HS-5 (cell line): ENCODE data around the gene G6PC1.
"Not testable (repeated sequence)": the region's sequence is repeated elsewhere in the genome, so short reads cannot be mapped to it uniquely, and the experiment has no call there.

Experiments used
- DNase-seq: peaks from one replicate; pipeline ENCODE4 v3.0.0-alpha.2; 2012; ENCODE audit warnings: low read depth

G6PC1 gene

DNA sequence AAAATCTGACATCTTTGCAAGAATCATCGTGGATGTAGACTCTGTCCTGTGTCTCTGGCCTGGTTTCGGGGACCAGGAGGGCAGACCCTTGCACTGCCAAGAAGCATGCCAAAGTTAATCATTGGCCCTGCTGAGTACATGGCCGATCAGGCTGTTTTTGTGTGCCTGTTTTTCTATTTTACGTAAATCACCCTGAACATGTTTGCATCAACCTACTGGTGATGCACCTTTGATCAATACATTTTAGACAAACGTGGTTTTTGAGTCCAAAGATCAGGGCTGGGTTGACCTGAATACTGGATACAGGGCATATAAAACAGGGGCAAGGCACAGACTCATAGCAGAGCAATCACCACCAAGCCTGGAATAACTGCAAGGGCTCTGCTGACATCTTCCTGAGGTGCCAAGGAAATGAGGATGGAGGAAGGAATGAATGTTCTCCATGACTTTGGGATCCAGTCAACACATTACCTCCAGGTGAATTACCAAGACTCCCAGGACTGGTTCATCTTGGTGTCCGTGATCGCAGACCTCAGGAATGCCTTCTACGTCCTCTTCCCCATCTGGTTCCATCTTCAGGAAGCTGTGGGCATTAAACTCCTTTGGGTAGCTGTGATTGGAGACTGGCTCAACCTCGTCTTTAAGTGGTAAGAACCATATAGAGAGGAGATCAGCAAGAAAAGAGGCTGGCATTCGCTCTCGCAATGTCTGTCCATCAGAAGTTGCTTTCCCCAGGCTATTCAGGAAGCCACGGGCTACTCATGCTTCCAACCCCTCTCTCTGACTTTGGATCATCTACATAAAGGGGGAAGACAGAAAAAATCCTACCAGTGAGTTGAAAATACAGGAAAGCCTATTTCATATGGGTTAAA is at the start of gene G6PC1:
TSS of gene G6PC1 (plus strand) at position 340 of the 872 bp plus-strand sequence. CDS start at position 418, 78 bp downstream.
- DNase-seq = no peak

DNA sequence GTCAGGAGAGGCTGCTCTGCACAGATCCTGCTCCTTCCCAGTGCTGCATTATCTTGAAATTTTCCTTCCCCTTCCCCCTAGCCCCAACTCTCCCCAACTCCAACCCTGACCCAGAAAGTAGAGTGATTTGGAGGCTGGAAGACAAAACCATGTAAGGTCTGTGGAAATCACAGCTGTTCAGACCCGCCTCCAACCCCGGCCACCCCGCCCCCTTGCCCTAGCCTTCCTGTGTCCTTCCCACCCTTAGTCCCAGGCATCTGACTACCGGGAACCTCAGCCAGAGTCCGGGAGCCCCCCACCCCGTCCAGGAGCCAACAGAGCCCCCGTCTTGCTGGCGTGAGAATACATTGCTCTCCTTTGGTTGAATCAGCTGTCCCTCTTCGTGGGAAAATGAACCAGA is 49.6 kb upstream of the G6PC1 start, which contains the start of gene AOC3:
TSS of gene AOC3 (plus strand) at position 246 of the 400 bp plus-strand sequence. CDS start at position 391, 145 bp downstream.
- no peak for DNase-seq

GRCh38 chr17:42851371-42852240 is 49.0 kb upstream of the G6PC1 start:
- not testable (repeated sequence) for DNase-seq

DNA sequence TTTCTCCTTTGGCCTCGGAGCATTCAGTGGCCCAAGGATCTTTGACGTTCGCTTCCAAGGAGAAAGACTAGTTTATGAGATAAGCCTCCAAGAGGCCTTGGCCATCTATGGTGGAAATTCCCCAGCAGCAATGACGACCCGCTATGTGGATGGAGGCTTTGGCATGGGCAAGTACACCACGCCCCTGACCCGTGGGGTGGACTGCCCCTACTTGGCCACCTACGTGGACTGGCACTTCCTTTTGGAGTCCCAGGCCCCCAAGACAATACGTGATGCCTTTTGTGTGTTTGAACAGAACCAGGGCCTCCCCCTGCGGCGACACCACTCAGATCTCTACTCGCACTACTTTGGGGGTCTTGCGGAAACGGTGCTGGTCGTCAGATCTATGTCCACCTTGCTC is 48.2 kb upstream of the G6PC1 start:
- DNase-seq = no peak

- DNase-seq = no peak
Observed at GRCh38 chr17:42853004-42853403, 47.6 kb upstream of the G6PC1 start.

GRCh38 chr17:42853597-42853967 is 47.0 kb upstream of the G6PC1 start:
- DNase-seq = no peak

GRCh38 chr17:42853968-42854790 is 46.4 kb upstream of the G6PC1 start:
- DNase-seq = no peak

DNA sequence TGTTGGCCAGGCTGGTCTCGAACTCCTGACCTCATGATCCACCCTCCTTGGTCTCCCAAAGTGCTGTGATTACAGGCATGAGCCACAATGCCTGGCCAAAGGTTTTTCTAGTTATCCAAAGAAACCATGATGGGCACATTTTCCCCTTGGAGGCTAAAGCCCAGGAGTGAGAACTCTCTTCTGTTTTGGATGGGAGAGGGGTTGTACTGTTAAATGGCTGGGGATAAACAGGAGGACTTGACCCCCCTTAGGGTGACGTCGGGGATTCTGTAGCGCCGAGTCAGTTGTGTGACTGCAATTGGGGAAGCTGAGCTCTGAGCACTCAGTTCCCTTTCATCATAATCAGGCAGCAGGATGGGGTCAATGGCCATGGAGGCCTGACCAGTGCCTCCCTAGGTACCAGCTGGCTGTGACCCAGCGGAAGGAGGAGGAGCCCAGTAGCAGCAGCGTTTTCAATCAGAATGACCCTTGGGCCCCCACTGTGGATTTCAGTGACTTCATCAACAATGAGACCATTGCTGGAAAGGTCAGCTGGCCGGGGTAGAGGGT is 45.5 kb upstream of the G6PC1 start:
- no peak for DNase-seq

DNA sequence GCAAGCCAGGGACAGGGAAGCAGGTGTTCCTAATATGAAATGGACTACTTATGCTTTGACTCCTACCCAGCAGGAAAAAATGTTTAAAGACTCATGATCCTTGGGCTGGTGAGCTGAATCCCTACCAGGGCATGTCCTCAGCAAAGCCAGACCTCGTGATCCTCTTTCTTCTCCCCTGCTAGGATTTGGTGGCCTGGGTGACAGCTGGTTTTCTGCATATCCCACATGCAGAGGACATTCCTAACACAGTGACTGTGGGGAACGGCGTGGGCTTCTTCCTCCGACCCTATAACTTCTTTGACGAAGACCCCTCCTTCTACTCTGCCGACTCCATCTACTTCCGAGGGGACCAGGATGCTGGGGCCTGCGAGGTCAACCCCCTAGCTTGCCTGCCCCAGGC is 44.5 kb upstream of the G6PC1 start:
- DNase-seq = not testable (repeated sequence)

DNA sequence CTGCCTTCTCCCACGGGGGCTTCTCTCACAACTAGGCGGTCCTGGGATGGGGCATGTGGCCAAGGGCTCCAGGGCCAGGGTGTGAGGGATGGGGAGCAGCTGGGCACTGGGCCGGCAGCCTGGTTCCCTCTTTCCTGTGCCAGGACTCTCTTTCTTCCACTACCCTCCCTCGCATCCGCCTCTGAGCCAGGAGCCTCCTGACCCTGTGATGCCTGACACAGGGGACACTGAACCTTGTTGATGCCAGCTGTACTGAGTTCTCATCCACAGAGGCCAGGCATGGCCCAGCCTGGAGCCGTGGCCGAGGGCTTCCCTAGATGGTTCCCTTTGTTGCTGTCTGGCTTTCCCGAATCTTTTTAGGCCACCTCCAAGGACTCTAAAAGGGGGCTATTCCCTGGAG is 44.1 kb upstream of the G6PC1 start:
- not testable (repeated sequence) for DNase-seq

DNA sequence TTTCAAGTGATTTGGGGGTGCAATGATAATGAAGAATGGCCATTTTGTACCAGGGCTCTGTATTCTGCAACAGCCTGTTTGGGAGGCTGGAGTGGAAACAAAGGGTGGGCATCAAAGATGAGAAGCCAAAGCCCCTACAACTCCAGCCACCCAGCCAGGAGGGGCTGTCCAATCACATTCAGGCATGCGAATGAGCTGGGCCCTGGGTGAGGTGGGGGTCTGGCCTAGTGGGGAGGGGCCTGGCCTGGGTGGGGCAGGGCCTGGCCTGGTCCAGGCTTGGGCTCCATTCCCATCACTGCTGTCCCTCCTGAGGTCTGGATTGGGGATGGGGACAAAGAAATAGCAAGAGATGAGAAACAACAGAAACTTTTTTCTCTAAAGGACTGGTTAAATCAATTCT is 43.2 kb upstream of the G6PC1 start:
- DNase-seq = no peak

- no peak for DNase-seq
Observed at GRCh38 chr17:42865638-42866094, 34.9 kb upstream of the G6PC1 start.

DNA sequence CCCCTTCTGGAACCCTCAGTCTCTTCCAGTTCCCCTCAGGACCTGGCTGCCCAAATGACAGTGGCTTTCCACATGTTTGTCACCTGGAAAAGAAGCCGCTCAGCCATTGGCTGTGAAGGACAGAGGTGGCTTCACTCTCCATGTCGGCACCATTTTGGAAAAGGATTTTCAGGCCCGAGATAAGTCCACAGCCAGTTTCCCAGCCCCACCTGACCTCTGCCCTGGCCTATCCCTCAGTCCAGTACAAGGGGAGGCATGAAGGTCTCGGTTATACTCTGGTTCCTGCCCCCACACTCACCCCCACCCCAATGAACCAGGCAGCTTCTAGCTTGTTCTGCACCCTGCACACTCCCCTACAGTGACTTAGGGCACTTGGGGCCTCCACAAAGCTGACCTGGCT is 34.4 kb upstream of the G6PC1 start:
- DNase-seq = no peak

DNA sequence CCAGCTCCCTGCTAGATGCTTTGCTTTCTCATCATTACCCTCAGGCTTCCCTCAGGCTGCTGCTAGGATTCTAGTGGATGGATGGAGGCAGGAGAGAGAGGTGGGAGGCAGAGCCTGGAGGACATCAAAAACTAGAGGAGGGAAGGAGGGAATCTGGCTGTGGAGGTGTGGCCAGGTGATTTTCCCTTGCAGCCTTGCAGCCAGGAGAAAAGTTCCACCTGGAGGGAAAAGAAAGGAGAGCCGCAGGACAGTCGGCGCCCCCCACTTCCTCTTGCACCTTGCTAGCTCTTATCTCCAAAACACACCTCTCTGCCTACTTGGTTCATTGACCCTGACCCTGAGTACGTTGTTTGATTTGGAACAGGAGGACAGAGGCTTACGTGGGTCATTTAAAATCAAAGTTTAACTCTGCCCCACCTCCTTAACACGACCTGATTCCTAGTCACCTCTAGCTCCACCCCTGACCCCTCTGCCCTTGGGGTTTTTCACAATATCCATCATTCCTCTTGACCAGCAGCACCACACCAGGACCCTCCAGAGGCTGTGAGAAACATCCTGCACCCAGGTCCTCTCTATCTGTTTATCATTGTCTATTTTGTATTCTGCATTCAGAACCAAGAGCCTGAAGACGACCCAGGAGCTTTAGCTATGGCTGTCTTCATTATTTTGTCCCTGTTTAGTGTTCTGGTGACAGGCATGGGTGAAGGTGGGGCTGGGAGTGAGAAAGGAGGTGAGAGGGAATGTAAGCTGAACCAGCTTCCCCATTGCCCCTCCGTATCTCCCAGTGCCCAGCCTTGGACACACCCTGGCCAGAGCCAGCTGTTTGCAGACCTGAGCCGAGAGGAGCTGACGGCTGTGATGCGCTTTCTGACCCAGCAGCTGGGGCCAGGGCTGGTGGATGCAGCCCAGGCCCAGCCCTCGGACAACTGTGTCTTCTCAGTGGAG is 33.7 kb upstream of the G6PC1 start:
- no peak for DNase-seq

DNA sequence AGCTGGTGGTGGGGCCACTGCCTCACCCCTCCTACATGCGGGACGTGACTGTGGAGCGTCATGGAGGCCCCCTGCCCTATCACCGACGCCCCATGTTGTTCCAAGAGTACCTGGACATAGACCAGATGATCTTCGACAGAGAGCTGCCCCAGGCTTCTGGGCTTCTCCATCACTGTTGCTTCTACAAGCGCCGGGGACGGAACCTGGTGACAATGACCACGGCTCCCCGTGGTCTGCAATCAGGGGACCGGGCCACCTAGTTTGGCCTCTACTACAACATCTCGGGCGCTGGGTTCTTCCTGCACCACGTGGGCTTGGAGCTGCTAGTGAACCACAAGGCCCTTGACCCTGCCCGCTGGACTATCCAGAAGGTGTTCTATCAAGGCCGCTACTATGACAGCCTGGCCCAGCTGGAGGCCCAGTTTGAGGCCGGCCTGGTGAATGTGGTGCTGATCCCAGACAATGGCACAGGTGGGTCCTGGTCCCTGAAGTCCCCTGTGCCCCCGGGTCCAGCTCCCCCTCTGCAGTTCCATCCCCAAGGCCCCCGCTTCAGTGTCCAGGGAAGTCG is 32.8 kb upstream of the G6PC1 start:
- not testable (repeated sequence) for DNase-seq

DNA sequence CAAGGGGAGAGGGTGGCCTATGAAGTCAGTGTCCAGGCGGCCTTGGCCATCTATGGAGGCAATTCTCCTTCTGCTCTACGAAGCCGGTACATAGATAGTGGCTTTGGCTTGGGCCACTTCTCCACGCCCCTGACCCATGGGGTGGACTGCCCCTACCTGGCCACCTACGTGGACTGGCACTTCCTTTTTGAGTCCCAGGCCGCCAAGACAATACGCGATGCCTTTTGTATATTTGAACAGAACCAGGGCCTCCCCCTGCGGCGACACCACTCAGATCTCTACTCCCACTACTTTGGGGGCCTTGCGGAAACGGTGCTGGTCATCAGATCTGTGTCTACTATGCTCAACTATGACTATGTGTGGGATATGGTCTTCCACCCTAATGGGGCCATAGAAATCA is 32.3 kb upstream of the G6PC1 start:
- no peak for DNase-seq

DNA sequence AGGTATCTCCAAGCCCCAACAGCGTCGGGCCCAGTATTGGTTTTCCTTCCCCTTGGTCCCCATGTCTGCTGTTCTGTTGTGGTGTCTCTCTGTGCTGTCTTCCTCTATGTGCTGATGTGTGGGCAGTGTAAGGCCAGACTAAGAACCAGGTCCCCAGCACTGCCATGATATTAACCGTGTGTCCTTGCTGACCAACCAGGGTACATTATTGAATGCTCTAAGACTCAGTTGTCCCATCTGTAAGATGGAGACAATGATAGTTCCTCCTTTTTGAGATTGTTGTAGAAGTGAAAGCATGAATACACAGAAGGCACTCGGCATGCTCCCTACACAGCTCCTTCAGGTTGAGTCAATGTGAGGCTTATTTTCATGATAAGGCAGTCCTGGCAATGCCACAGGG is 29.0 kb upstream of the G6PC1 start:
- DNase-seq = no peak

GRCh38 chr17:42872251-42872965 is 28.2 kb upstream of the G6PC1 start:
- no peak for DNase-seq

- DNase-seq = no peak
Observed at GRCh38 chr17:42873315-42873714, 27.3 kb upstream of the G6PC1 start.
